H9 (cell line): Measurements from ENCODE around the gene KLHL7. TPM values are rescaled to one million over a fixed set of nuclear protein-coding genes. Genes with fewer than 3 reads are reported as not detected.

Experiments
- DNase-seq: peaks from one replicate; pipeline ENCODE4 v3.0.0-alpha.2; 2017
- H2AFZ ChIP-seq: one replicate; pipeline ENCODE4 v1.6.1; 2013; ENCODE audit warnings: mild to moderate bottlenecking, low read length, control low read depth, moderate library complexity
- H2AK5ac ChIP-seq: 2 replicates; pipeline ENCODE4 v1.6.1; 2013; ENCODE audit warnings: low read length, control low read depth, mixed read lengths; ENCODE audit not compliant: insufficient read length
- H2BK120ac ChIP-seq: one replicate; pipeline ENCODE4 v1.6.1; 2013; ENCODE audit warnings: low read depth, mild to moderate bottlenecking, low read length, control low read depth, inconsistent platforms; ENCODE audit not compliant: poor library complexity, severe bottlenecking
- H2BK12ac ChIP-seq: 2 replicates; pipeline ENCODE4 v1.6.1; 2013; ENCODE audit warnings: low read length, control low read depth, mixed read lengths, low read depth; ENCODE audit not compliant: insufficient read length
- H2BK15ac ChIP-seq: 2 replicates; pipeline ENCODE4 v1.6.1; 2013; ENCODE audit warnings: low read depth, low read length, control low read depth
- H2BK20ac ChIP-seq: one replicate; pipeline ENCODE4 v1.6.1; 2013; ENCODE audit warnings: low read depth, mild to moderate bottlenecking, low read length, control low read depth, inconsistent platforms; ENCODE audit not compliant: poor library complexity, severe bottlenecking
- H2BK5ac ChIP-seq: 2 replicates; pipeline ENCODE4 v1.6.1; 2013; ENCODE audit warnings: low read length, control low read depth, mixed read lengths; ENCODE audit not compliant: insufficient read length
- H3K14ac ChIP-seq: 2 replicates; pipeline ENCODE4 v1.6.1; 2013; ENCODE audit warnings: low read length, control low read depth; ENCODE audit not compliant: insufficient read depth
- H3K18ac ChIP-seq: 2 replicates; pipeline ENCODE4 v1.6.1; 2013; ENCODE audit warnings: low read depth, mild to moderate bottlenecking, mixed read lengths, low read length, control low read depth; ENCODE audit not compliant: insufficient read length
- H3K23ac ChIP-seq: 2 replicates; pipeline ENCODE4 v1.6.1; 2013; ENCODE audit warnings: low read length, control low read depth, mixed read lengths, low read depth; ENCODE audit not compliant: insufficient read length
- H3K23me2 ChIP-seq: 2 replicates; pipeline ENCODE4 v1.6.1; 2013; ENCODE audit warnings: low read depth, mild to moderate bottlenecking, mixed read lengths, low read length, control low read depth; ENCODE audit not compliant: insufficient read length, poor library complexity, severe bottlenecking
- H3K27ac ChIP-seq: 2 replicates; pipeline ENCODE4 v1.5.1; 2013; ENCODE audit warnings: low read length, control low read depth, mixed read lengths, low read depth; ENCODE audit not compliant: insufficient read length
- H3K27me3 ChIP-seq: 2 replicates; pipeline ENCODE4 v1.6.1; 2013; ENCODE audit warnings: low read length, control low read depth, inconsistent platforms; ENCODE audit not compliant: insufficient read depth
- H3K4ac ChIP-seq: 2 replicates; pipeline ENCODE4 v1.6.1; 2013; ENCODE audit warnings: low read depth, mild to moderate bottlenecking, control low read depth, inconsistent platforms, low read length, moderate library complexity
- H3K4me1 ChIP-seq: 2 replicates; pipeline ENCODE4 v1.6.1; 2013; ENCODE audit warnings: low read length, control low read depth, inconsistent platforms; ENCODE audit not compliant: insufficient read depth
- H3K4me2 ChIP-seq: 2 replicates; pipeline ENCODE4 v1.6.1; 2013; ENCODE audit warnings: low read length, control low read depth, mixed read lengths; ENCODE audit not compliant: insufficient read length, insufficient read depth
- H3K56ac ChIP-seq: 2 replicates; pipeline ENCODE4 v1.6.1; 2013; ENCODE audit warnings: low read depth, mild to moderate bottlenecking, mixed read lengths, low read length, control low read depth; ENCODE audit not compliant: insufficient read length
- H3K79me1 ChIP-seq: 2 replicates; pipeline ENCODE4 v1.6.1; 2013; ENCODE audit warnings: low read depth, mild to moderate bottlenecking, moderate library complexity, low read length, control low read depth, inconsistent platforms; ENCODE audit not compliant: insufficient read depth, poor library complexity, severe bottlenecking
- H3K79me2 ChIP-seq: 2 replicates; pipeline ENCODE4 v1.6.1; 2013; ENCODE audit warnings: low read length, control low read depth, inconsistent platforms; ENCODE audit not compliant: insufficient read depth
- H3K9ac ChIP-seq: 2 replicates; pipeline ENCODE4 v1.6.1; 2013; ENCODE audit warnings: low read length, control low read depth, mixed read lengths; ENCODE audit not compliant: insufficient read length; ENCODE audit errors: extremely low read depth
- H3K9me3 ChIP-seq: one replicate; pipeline ENCODE4 v1.6.1; 2013; ENCODE audit warnings: low read depth, low read length, inconsistent platforms; ENCODE audit not compliant: control insufficient read depth
- H3T11ph ChIP-seq: one replicate; pipeline ENCODE4 v1.6.1; 2013; ENCODE audit warnings: mild to moderate bottlenecking, low read length, control low read depth, inconsistent platforms
- H4K20me1 ChIP-seq: one replicate; pipeline ENCODE4 v1.6.1; 2013; ENCODE audit not compliant: control insufficient read depth, insufficient read length, insufficient read depth
- H4K5ac ChIP-seq: 2 replicates; pipeline ENCODE4 v1.6.1; 2013; ENCODE audit warnings: low read depth, mild to moderate bottlenecking, mixed read lengths, low read length, control low read depth; ENCODE audit not compliant: insufficient read length
- H4K8ac ChIP-seq: replicated peaks from 2 replicates; pipeline ENCODE4 v1.6.1; 2013; ENCODE audit warnings: low read length, control low read depth, mixed read lengths, low read depth; ENCODE audit not compliant: insufficient read length
- H4K91ac ChIP-seq: 2 replicates; pipeline ENCODE4 v1.6.1; 2013; ENCODE audit warnings: low read depth, mild to moderate bottlenecking, moderate library complexity, mixed read lengths, low read length, control low read depth; ENCODE audit not compliant: insufficient read length
- H3K27ac Mint-ChIP-seq, 3 experiments: 2 replicates in 2 of 3; 3 replicates in 1 of 3; pipeline ENCODE4 v1.8.0; 2020 to 2021; ENCODE audit warnings: mixed read lengths in 3 of 3, mild to moderate bottlenecking in 1 of 3, moderate library complexity in 1 of 3
- H3K27me3 Mint-ChIP-seq: 2 replicates; pipeline ENCODE4 v1.8.0; 2021; ENCODE audit warnings: low read depth, mild to moderate bottlenecking, moderate library complexity, mixed read lengths
- H3K36me3 Mint-ChIP-seq, 3 experiments: 2 replicates in 2 of 3; 3 replicates in 1 of 3; pipeline ENCODE4 v1.8.0; 2020 to 2021; ENCODE audit warnings: low read depth in 3 of 3, mixed read lengths in 3 of 3; ENCODE audit not compliant: insufficient read depth in 1 of 3
- H3K4me1 Mint-ChIP-seq, 2 experiments: 2 replicates each; pipeline ENCODE4 v1.8.0; 2020; ENCODE audit warnings: mixed read lengths in 2 of 2
- H3K4me3 Mint-ChIP-seq, 2 experiments: 2 replicates in 1 of 2; 3 replicates in 1 of 2; pipeline ENCODE4 v1.8.0; 2020 to 2021; ENCODE audit warnings: mild to moderate bottlenecking in 2 of 2, mixed read lengths in 2 of 2, moderate library complexity in 1 of 2
- H3K9me3 Mint-ChIP-seq, 2 experiments: 2 replicates in 1 of 2; 3 replicates in 1 of 2; pipeline ENCODE4 v1.8.0; 2020; ENCODE audit warnings: mild to moderate bottlenecking in 2 of 2, mixed read lengths in 2 of 2, moderate library complexity in 1 of 2
- CTCF ChIP-seq: fragments of 200-600 bp; sonication (generic); conservative IDR thresholded peaks from 3 replicates; pipeline ENCODE4 v1.8.0; 2021; ENCODE audit warnings: antibody characterized with exemption, mild to moderate bottlenecking
- WGBS: extraction: QIAGEN DNeasy Blood & Tissue Kit; methylation state at CpG from one replicate; pipeline ENCODE4 v1.1.7; 2013; ENCODE audit warnings: missing lambda C conversion rate, low lambda C conversion rate, mixed read lengths; ENCODE audit not compliant: insufficient read length; ENCODE audit errors: extremely low coverage; 5-methylcytosine and 5-hydroxymethylcytosine counted together
- total RNA-seq: library from RNA; stranded (reverse); gene quantifications from 2 replicates; pipeline ENCODE4 v1.2.1, GENCODE V29; 2021

The KLHL7 gene
- total RNA-seq, 1 experiment from 2014 or later, result 56.7 TPM

- Mint-ChIP-seq H3K27ac (peak within 1 kb of the TSS; percentile 95 to 100 (median 99)), H3K9me3 (no peaks in the 10 kb centered on the region; a peak in 1 of 5 replicates), H3K4me1 (peaks cover 20 to 23% of the 10 kb centered on the region in 2 experiments), H3K36me3 (peaks cover 8 to 26% (median 21%) of the 10 kb centered on the region in 3 experiments; a peak in 6 of 7 replicates), H3K27me3 (peaks cover 2% of the 10 kb centered on the region), H3K4me3 (peak within 1 kb of the TSS; percentile 83 to 94)
- Histone ChIP-seq H2BK5ac (no peak within 1 kb of the TSS), H2BK15ac (no peak within 1 kb of the TSS), H3K9me3 (no peaks in the 10 kb centered on the region), H3K27ac (peak within 1 kb of the TSS; percentile 84), H3K9ac (peak within 1 kb of the TSS; percentile 82), H2AFZ (peak within 1 kb of the TSS; percentile 56), H3K4me1 (no peaks in the 10 kb centered on the region; the same call in 1 of the 2 replicates), H4K91ac (no peak within 1 kb of the TSS), H4K5ac (no peak within 1 kb of the TSS), H2BK20ac (no peak within 1 kb of the TSS), H2AK5ac (no peak within 1 kb of the TSS), H3K23ac (no peak within 1 kb of the TSS), H3K18ac (peak within 1 kb of the TSS; percentile 69), H3K4me2 (peak within 1 kb of the TSS; percentile 83), H4K20me1 (no peaks in the 10 kb centered on the region), H3T11ph (no peak within 1 kb of the TSS), H3K23me2 (no peaks in the 10 kb centered on the region), H3K79me1 (peaks cover 3% of the 10 kb centered on the region), H3K79me2 (peaks cover 7% of the 10 kb centered on the region; the same call in 1 of the 2 replicates), H3K4ac (no peak within 1 kb of the TSS; the same call in 1 of the 2 replicates), H2BK12ac (no peak within 1 kb of the TSS), H3K27me3 (no peaks in the 10 kb centered on the region), H3K14ac (peak within 1 kb of the TSS; percentile 93), H4K8ac (peak within 1 kb of the TSS; percentile 27), H2BK120ac (peak within 1 kb of the TSS; percentile 40), H3K56ac (no peak within 1 kb of the TSS)
- peak; percentile 99 for DNase-seq
- no CpG with 5 or more reads among the region's 63 CpGs for WGBS
- TF ChIP-seq CTCF, result no peak
Observed at GRCh38 chr7:23181684-23182553, 76.3 kb downstream of the KLHL7 start, which contains the start of gene NUP42. Gene NUP42 (plus strand): TSS chr7:23182048. CDS start chr7:23182086, 38 bp downstream.
